GM19035 (cell line): ENCODE results near the gene HLA-DOB.

Experiments used
- ATAC-seq: cut with Tn5 transposase; IDR thresholded peaks from one replicate; pipeline ENCODE4 v1.9.1; 2021; ENCODE audit not compliant: unreplicated experiment

Gene HLA-DOB

GRCh38 chr6:32843979-32844838 lies 27.4 kb upstream of the HLA-DOB start, which contains the start of gene PSMB8:
PSMB8 (minus strand) TSS chr6:32844047; CDS start chr6:32843996, 51 bp downstream.
- ATAC-seq: peak; percentile 68

GRCh38 chr6:32843331-32843978 lies 26.7 kb upstream of the HLA-DOB start:
- ATAC-seq: no peak

DNA sequence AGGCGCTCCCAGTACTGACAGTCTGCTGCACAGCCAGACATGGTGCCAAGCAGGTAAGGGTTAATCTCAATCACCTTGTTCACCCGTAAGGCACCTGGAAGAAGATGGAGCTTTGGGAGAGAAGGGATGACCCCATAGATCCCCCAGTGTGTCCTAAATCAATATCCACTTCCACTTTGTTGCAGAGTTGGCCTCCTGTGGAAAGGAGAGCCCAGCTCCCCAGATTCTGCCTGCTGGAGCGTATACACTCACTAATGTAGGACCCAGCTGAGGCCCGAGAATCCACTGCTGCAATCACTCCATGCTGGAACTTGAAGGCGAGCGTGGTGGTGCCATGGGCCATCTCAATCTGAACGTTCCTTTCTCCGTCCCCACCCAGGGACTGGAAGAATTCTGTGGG lies 25.9 kb upstream of the HLA-DOB start:
- ATAC-seq: no peak

DNA sequence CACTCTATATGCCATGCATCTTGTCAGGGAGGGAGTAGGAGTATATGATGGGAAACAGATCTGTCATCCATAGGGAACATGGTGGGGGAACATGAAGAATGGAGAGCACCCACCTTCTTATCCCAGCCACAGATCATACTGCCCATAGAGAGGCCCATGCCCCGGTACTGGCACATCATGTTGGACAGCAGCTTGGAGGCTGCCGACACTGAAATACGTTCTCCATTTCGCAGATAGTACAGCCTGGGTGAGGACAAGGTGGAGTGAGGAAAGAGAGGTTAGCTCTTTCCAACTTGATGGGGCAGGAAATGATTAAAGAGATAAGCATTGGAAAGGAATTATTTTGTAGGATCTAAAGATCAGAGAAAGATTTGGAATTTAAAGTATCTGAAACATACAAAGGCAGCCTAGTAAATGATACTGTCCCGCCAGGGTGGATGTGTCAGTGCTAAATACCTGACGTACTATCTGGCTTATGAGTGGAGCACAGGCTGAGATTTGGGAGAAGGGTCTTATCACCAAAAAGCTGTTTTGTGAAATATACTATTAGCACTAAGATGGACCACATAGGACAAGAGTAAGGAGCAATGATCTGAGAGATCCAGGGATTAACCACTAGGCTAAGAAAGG lies 25.3 kb upstream of the HLA-DOB start:
- ATAC-seq: no peak

DNA sequence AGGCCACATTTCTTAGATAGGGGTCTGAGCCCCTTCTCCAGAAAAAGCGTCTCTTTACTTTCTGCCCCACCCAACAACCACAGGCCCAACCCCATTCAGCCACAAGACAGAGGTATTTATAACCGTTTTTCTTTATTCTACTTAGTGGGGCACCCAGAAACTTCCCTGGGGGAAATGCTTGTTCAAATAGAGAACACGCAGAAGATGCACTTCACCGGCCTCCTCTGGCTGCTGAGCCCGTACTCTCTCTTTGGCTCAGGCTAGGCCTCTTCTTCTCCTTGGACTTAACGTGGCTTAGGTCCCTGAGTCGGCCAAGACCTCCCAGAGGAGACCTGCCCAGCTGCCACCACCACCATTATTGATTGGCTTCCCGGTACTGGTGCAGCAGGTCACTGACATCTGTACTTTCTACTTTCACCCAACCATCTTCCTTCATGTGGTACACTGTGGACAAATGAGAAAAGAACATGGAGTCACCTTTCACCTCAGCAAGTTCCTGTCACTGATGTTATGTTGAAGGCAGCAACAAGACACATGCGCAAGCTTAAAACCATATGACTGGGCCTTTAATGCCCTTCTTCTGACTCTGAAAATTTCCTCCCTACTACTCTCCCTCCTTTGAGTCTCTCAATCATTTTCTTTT lies 23.9 kb upstream of the HLA-DOB start:
- no peak for ATAC-seq

DNA sequence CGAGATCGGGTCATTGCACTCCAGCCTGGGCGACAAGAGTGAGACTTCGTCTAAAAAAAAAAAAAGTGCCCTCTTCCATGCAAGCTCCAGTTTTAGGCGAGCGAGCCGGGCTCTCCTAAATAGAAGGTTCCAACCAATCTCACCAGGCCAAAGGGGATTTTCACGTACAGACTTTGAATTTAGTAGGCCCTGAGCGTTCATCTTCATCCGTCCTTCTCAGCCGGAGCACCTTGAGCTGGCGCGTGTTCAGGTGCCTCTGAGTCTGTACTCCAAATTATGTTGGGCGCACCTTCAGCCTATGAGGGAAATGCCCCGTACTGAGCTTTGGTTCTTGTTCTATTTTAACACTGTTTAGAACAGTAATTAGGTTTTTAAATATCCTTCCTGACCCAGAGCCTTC lies 22.6 kb upstream of the HLA-DOB start:
- ATAC-seq: no peak

GRCh38 chr6:32838114-32838958 lies 21.5 kb upstream of the HLA-DOB start, which contains the start of gene TAP2:
TAP2 (minus strand) TSS chr6:32838739; CDS start chr6:32838233, 506 bp downstream.
- ATAC-seq: peak; percentile 82

DNA sequence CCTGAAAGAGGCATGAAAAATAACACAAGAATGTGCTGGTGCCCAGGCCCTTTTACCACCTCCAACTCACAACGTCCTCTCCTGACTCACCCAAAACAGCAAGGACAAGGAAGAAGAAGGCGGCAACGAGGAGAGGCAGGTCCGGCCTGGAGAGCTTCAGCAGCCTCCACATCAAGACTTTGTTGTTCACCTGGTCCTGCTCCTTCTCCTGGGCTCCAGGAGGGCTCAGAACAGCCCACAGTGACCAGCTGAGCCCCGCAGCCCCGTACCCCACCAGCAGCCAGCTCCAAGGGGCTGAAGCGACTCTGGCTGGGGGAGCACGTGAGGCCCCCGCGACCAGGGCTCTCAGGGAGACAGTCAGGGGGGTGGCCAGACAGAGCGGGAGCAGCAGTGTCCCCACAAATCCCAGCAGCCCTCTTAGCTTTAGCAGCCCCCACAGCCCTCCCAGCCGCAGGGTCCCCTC lies 20.9 kb upstream of the HLA-DOB start:
- ATAC-seq: no peak

DNA sequence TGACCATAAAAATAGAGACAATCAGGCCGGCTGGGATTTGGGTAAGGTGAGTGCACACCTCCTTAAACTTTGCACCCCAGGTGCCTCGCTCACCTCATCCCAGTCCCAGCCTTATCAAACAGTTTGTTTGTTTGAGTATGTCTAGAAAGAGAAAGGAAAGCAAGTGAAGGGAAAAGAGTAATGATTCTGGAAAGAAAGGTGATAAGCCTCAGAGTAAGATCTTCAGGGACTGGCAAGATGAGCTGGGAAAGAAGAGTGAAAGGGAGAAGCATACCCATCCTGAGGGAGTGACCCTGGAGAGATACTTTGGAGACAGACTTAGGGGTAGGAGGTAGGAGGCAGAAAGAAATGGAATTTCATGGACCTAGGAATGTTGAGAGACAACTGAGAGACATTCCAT lies 20.1 kb upstream of the HLA-DOB start:
- ATAC-seq: no peak

DNA sequence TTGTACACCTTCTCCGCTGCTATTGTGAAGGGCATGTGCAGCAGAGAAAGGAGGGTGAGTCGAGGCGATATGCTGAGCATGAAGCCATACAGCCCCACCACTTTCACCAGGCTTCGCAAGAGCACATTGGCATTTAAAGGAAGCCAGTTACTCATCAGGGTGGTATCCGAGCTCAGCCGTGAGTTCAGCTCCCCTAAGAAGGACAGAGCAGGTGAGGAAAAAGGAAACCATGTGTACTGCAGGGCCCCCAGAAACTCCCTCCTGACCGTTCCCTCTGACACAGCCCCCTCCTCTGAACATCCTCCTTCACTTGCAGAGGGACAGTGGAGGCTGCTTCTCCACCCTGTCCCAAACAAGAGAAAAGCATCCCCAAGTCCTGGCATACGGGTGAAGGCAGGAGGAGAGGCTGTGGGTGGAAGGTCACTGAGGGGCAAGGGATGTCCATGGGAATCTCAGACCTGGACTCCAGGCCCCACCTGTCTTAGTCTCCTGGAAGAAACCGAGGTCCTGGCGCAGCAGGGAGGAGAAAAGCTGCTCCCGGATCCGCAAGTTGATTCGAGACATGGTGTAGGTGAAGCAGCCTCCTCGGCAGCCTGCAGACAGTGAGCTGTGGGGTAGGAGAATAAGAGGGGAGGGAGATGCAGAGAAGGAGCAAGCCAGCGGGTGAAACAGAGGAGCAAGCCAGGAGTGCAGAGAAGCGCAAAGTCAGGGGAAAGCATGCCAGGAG lies 18.5 kb upstream of the HLA-DOB start:
- no peak for ATAC-seq

- no peak for ATAC-seq
Observed at GRCh38 chr6:32833664-32834063, 16.9 kb upstream of the HLA-DOB start.

DNA sequence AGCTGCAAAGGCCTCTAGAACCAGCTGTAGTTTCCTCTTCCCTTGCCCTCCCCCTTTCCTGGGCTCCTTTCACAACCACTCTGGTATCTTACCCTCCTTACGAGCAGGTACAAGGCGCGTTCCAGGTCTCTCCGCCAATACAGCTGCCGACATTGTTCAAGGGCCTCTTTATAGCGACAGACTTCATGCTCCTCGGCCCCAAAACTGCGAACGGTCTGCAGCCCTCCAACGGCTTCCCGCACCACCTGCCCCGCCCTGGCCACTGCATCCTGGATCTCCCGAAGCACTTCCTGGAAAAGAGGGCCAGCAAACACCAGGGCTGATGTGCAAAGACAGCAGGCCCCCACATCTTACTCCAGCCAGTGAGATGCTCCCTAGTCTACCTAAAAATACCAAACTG lies 15.7 kb upstream of the HLA-DOB start:
- no peak for ATAC-seq

GRCh38 chr6:32830936-32831335 lies 14.1 kb upstream of the HLA-DOB start:
- ATAC-seq: no peak

DNA sequence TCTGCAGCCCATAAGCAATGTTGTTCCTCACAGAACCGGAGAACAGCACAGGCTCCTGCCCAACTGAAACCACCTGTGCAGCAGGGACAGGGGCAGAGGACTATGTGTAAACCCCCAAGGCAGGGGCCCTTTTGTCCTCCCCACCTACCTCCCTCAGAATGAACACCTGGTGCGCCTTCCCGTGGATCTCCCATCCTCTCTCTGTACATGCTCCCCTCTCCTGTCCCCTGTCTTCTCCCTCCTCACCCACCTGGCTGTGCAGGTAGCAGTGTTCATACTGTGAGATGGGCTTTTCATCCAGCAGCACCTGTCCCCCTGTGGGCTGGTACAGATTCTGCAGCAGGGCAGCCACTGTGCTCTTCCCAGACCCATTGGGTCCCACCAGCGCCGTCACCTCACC lies 13.2 kb upstream of the HLA-DOB start:
- no peak for ATAC-seq

GRCh38 chr6:32829495-32829894 lies 12.7 kb upstream of the HLA-DOB start:
- ATAC-seq: no peak

DNA sequence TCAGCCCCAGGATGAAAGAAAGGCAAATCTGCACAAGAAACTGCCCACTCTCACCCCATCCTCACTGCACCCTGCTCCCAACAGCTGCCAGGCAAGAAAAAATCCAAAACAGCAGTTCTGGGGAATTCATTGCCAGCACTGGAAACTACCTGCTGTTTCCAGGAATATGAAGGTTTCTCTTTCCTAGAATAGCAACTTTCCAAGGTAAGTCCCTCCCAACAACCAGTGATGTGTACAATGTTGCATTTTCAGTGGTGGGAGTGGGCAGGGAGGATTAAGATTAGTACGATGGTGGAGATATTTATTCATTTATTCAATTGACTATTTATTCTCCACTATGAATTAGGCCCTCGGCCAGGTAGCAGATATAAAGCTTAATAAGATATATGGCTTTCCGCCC lies 10.2 kb upstream of the HLA-DOB start:
- no peak for ATAC-seq

- ATAC-seq: no peak
Observed at GRCh38 chr6:32825966-32826365, 9.2 kb upstream of the HLA-DOB start.

- ATAC-seq: no peak
Observed at GRCh38 chr6:32819729-32820128, 2.9 kb upstream of the HLA-DOB start.

DNA sequence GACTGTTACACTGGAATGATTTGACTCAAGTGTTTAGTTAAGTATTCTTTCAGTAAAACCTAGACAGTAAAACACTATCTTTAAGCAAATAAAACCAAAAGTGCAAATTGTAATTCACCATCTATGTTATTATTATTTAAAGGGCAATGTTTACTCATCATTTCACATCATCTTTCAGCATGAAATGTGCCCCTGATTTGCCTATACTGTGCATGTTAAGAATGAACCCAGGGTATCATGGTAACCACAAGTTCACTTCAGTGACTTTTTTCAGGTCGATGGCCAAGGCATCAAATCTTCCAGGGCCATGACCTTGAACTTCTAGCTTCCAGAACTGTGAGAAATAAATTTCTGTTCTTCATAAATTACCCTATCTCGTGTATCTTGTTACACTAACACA lies 2.1 kb upstream of the HLA-DOB start:
- no peak for ATAC-seq

DNA sequence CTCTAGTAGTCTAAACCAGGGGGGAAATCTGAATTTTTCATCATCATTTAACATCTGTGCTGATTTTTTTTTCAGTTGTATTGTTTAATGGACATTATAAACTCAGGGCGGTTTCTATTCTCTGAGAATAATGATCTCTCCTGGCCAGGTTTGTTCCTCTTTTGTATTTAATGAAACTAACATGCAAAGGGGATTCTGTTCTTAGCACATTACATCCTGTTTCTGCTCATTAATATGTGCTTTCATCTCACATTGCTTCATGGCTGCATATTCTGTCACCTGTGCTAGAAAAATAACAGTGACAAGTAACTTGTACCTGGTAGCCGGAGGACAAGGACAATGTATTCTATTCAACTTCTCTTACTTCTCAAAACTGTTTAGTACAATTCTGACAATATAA lies 806 bp downstream of the HLA-DOB start:
- peak; percentile 55 for ATAC-seq
